ENCODE measurements around the gene PLPP3.

Gene PLPP3

GRCh38 chr1:56522680-56523079, 56.7 kb downstream of the PLPP3 start:
- DNase-seq (ENCODE audit: low spot score) = no peak

GRCh38 chr1:56520016-56520601, 59.3 kb downstream of the PLPP3 start:
- DNase-seq (ENCODE audit: low spot score) = no peak

- no peak for DNase-seq (ENCODE audit: low spot score)
Measured at GRCh38 chr1:56517404-56518130, 61.8 kb downstream of the PLPP3 start.

GRCh38 chr1:56516539-56517252, 62.7 kb downstream of the PLPP3 start:
- peak; percentile 64 for DNase-seq (ENCODE audit: low spot score)

- no peak for DNase-seq (ENCODE audit: low spot score)
Measured at GRCh38 chr1:56515898-56516538, 63.3 kb downstream of the PLPP3 start.

- DNase-seq (ENCODE audit: low spot score) = no peak
Measured at GRCh38 chr1:56512724-56513494, 66.5 kb downstream of the PLPP3 start.

- DNase-seq (ENCODE audit: low spot score) = no peak
Measured at GRCh38 chr1:56511766-56512165, 67.6 kb downstream of the PLPP3 start.

GRCh38 chr1:56511364-56511763, 68.0 kb downstream of the PLPP3 start:
- no peak for DNase-seq (ENCODE audit: low spot score)

- DNase-seq (ENCODE audit: low spot score) = no peak
Measured at GRCh38 chr1:56510642-56511021, 68.7 kb downstream of the PLPP3 start.

GRCh38 chr1:56509713-56510641, 69.4 kb downstream of the PLPP3 start:
- DNase-seq (ENCODE audit: low spot score) = no peak

GRCh38 chr1:56508523-56508983, 70.8 kb downstream of the PLPP3 start:
- peak; percentile 17 for DNase-seq (ENCODE audit: low spot score)

- DNase-seq (ENCODE audit: low spot score) = no peak
Measured at GRCh38 chr1:56507925-56508522, 71.3 kb downstream of the PLPP3 start.

GRCh38 chr1:56506951-56507491, 72.3 kb downstream of the PLPP3 start:
- no peak for DNase-seq (ENCODE audit: low spot score)

GRCh38 chr1:56505792-56506743, 73.3 kb downstream of the PLPP3 start:
- DNase-seq (ENCODE audit: low spot score) = no peak

GRCh38 chr1:56502700-56503245, 76.6 kb downstream of the PLPP3 start:
- DNase-seq (ENCODE audit: low spot score) = peak; percentile 10

- no peak for DNase-seq (ENCODE audit: low spot score)
Measured at GRCh38 chr1:56501888-56502287, 77.5 kb downstream of the PLPP3 start.

GRCh38 chr1:56501426-56501825, 77.9 kb downstream of the PLPP3 start:
- no peak for DNase-seq (ENCODE audit: low spot score)
